HepG2 (cell line): Measurements from ENCODE around the gene LAMTOR3. TPM values are rescaled to one million over a fixed set of nuclear protein-coding genes. Genes with fewer than 3 reads are reported as not detected.
A peak's percentile ranks its signal among the peaks of the same experiment; 100 is the strongest.

Source experiments
- KDM3A ChIP-seq: IDR thresholded peaks from 2 replicates; pipeline ENCODE4 v1.6.1; 2018; ENCODE audit warnings: low read depth, missing compliant biosample characterization
- PAWR ChIP-seq: sonication (generic); formaldehyde crosslinking; IDR thresholded peaks from 2 replicates; pipeline ENCODE4 v1.4.0; 2020; ENCODE audit warnings: missing genetic modification reagents, mild to moderate bottlenecking, borderline replicate concordance
- polyA plus RNA-seq, 8 experiments: library from polyadenylated mRNA; depleted of rRNA in 3 of 8; stranded (reverse) in 7 of 8; unstranded in 1 of 8; fragments of >200 nt; fragmentation: Illumina TruSeq in 4 of 8; extraction: Trizol in 4 of 8; gene quantifications; 2 replicates each; pipeline versions ENCODE4 v1.2.1 to v1.2.3, GENCODE V29; 2011 to 2016; ENCODE audit warnings: low read depth in 4 of 8, missing spikeins in 1 of 8, mixed read lengths in 1 of 8; ENCODE audit not compliant: insufficient read depth in 1 of 8
- total RNA-seq, 5 experiments: library from RNA; depleted of rRNA; stranded (reverse); fragments of >200 nt; fragmentation: Illumina TruSeq; extraction: Trizol; gene quantifications; 2 replicates each; pipeline ENCODE4 v1.2.3, GENCODE V29; 2016; ENCODE audit warnings: low read depth in 1 of 5
- TF ChIP-seq, protein P1 (sequence below), 2 experiments: fragments of 450-650 bp in 1 of 2; sonication (generic) in 1 of 2; formaldehyde crosslinking in 1 of 2; IDR thresholded peaks; 2 replicates each; pipeline versions ENCODE4 v1.6.1 to v1.8.0; 2016 to 2022; ENCODE audit warnings: antibody characterized with exemption in 1 of 2, mild to moderate bottlenecking in 1 of 2, missing genetic modification reagents in 1 of 2
- TF ChIP-seq, protein P2 (sequence below): sonication (generic); formaldehyde crosslinking; IDR thresholded peaks from 2 replicates; pipeline ENCODE4 v1.8.1; 2023; ENCODE audit warnings: missing genetic modification reagents, mild to moderate bottlenecking, borderline replicate concordance
- TF ChIP-seq, protein P3 (sequence below): sonication (generic); formaldehyde crosslinking; IDR thresholded peaks from one replicate; pipeline ENCODE4 v1.5.1; 2020; ENCODE audit warnings: mild to moderate bottlenecking, missing genetic modification reagents; ENCODE audit errors: not compliant biosample characterization
- TF ChIP-seq, protein P4 (sequence below): sonication (generic); formaldehyde crosslinking; IDR thresholded peaks from 2 replicates; pipeline ENCODE4 v1.4.0; 2020; ENCODE audit warnings: missing genetic modification reagents

The LAMTOR3 gene
- total and polyA plus RNA-seq, 2 of the 13 experiments (the other 11 are each of a cell fraction or from before 2014, with no cell fraction given): 47.6 to 49.1 TPM

DNA sequence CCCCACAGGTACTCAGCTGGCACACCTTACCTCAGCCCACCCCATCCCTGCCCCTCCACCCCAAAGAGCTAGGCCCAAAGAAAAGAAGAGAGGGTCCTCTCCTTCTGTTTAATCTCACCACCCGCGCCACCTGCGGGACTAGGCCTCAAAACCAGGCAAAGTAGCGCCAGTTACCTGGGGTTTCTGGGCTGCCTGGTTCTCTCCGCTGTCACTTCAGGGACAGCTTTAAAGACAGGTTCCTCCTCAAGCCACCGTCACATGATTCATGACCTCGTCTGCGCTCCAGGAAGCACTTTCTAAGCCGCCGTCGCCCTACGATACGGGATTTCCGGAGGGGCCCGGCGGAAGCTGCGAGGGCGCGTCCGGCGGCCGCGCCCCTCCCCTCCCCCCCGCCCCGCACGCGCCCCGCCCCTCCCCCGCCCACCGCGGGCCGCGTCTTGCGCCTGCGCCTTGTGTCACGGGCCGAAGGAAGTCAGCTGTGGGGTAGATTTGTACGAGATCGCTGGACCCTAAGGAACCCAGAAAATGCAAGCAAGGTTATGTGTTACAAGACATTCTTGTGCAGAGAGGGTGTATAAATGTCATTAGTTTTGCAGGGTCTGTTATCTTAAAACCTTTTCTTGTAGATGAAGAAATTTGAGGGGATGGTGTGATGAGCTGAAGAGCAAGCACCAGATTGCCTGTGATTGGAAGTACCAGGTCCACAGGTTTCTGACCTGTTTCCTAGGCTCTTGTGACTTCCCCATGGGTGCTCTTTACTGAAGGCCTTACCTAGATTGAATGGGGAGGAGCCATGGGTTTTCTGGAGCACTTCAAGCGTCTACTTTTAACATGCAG lies at the start of gene LAMTOR3 (continued):
- TF ChIP-seq, protein P1, sequence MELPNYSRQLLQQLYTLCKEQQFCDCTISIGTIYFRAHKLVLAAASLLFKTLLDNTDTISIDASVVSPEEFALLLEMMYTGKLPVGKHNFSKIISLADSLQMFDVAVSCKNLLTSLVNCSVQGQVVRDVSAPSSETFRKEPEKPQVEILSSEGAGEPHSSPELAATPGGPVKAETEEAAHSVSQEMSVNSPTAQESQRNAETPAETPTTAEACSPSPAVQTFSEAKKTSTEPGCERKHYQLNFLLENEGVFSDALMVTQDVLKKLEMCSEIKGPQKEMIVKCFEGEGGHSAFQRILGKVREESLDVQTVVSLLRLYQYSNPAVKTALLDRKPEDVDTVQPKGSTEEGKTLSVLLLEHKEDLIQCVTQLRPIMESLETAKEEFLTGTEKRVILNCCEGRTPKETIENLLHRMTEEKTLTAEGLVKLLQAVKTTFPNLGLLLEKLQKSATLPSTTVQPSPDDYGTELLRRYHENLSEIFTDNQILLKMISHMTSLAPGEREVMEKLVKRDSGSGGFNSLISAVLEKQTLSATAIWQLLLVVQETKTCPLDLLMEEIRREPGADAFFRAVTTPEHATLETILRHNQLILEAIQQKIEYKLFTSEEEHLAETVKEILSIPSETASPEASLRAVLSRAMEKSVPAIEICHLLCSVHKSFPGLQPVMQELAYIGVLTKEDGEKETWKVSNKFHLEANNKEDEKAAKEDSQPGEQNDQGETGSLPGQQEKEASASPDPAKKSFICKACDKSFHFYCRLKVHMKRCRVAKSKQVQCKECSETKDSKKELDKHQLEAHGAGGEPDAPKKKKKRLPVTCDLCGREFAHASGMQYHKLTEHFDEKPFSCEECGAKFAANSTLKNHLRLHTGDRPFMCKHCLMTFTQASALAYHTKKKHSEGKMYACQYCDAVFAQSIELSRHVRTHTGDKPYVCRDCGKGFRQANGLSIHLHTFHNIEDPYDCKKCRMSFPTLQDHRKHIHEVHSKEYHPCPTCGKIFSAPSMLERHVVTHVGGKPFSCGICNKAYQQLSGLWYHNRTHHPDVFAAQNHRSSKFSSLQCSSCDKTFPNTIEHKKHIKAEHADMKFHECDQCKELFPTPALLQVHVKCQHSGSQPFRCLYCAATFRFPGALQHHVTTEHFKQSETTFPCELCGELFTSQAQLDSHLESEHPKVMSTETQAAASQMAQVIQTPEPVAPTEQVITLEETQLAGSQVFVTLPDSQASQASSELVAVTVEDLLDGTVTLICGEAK (IDR thresholded peaks at IDR 0.05): peak; percentile 39
- TF ChIP-seq, protein P1 (CRISPR knock-in tag; IDR thresholded peaks at IDR 0.05): no peak
- TF ChIP-seq PAWR (CRISPR knock-in tag) (no peak), KDM3A (CRISPR knock-in tag) (no peak)
- TF ChIP-seq, protein P2, sequence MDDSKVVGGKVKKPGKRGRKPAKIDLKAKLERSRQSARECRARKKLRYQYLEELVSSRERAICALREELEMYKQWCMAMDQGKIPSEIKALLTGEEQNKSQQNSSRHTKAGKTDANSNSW (CRISPR knock-in tag): no peak
- TF ChIP-seq, protein P3, sequence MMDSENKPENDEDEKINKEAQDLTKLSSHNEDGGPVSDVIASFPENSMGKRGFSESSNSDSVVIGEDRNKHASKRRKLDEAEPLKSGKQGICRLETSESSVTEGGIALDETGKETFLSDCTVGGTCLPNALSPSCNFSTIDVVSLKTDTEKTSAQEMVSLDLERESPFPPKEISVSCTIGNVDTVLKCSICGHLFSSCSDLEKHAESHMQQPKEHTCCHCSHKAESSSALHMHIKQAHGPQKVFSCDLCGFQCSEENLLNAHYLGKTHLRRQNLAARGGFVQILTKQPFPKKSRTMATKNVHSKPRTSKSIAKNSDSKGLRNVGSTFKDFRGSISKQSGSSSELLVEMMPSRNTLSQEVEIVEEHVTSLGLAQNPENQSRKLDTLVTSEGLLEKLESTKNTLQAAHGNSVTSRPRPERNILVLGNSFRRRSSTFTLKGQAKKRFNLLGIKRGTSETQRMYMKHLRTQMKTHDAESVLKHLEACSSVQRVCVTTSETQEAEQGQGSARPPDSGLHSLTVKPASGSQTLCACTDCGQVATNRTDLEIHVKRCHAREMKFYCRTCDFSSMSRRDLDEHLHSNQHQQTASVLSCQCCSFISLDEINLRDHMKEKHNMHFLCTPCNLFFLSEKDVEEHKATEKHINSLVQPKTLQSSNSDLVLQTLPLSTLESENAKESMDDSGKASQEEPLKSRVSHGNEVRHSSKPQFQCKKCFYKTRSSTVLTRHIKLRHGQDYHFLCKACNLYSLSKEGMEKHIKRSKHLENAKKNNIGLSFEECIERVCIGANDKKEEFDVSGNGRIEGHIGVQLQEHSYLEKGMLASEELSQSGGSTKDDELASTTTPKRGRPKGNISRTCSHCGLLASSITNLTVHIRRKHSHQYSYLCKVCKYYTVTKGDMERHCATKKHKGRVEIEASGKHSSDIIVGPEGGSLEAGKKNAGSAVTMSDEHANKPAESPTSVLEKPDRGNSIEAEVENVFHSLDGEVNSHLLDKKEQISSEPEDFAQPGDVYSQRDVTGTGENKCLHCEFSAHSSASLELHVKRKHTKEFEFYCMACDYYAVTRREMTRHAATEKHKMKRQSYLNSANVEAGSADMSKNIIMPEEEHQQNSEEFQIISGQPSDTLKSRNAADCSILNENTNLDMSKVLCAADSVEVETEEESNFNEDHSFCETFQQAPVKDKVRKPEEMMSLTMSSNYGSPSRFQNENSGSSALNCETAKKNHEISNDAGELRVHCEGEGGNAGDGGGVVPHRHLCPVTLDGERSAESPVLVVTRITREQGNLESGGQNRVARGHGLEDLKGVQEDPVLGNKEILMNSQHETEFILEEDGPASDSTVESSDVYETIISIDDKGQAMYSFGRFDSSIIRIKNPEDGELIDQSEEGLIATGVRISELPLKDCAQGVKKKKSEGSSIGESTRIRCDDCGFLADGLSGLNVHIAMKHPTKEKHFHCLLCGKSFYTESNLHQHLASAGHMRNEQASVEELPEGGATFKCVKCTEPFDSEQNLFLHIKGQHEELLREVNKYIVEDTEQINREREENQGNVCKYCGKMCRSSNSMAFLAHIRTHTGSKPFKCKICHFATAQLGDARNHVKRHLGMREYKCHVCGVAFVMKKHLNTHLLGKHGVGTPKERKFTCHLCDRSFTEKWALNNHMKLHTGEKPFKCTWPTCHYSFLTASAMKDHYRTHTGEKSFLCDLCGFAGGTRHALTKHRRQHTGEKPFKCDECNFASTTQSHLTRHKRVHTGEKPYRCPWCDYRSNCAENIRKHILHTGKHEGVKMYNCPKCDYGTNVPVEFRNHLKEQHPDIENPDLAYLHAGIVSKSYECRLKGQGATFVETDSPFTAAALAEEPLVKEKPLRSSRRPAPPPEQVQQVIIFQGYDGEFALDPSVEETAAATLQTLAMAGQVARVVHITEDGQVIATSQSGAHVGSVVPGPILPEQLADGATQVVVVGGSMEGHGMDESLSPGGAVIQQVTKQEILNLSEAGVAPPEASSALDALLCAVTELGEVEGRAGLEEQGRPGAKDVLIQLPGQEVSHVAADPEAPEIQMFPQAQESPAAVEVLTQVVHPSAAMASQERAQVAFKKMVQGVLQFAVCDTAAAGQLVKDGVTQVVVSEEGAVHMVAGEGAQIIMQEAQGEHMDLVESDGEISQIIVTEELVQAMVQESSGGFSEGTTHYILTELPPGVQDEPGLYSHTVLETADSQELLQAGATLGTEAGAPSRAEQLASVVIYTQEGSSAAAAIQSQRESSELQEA (CRISPR knock-in tag): no peak
- TF ChIP-seq, protein P4, sequence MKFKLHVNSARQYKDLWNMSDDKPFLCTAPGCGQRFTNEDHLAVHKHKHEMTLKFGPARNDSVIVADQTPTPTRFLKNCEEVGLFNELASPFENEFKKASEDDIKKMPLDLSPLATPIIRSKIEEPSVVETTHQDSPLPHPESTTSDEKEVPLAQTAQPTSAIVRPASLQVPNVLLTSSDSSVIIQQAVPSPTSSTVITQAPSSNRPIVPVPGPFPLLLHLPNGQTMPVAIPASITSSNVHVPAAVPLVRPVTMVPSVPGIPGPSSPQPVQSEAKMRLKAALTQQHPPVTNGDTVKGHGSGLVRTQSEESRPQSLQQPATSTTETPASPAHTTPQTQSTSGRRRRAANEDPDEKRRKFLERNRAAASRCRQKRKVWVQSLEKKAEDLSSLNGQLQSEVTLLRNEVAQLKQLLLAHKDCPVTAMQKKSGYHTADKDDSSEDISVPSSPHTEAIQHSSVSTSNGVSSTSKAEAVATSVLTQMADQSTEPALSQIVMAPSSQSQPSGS (CRISPR knock-in tag): peak; percentile 67
